ENCODE measurements around the gene ENTHD1.

GRCh38 chr22:39942439-39943230 lies 49.1 kb upstream of the ENTHD1 start:
- TF ChIP-seq, protein P1, sequence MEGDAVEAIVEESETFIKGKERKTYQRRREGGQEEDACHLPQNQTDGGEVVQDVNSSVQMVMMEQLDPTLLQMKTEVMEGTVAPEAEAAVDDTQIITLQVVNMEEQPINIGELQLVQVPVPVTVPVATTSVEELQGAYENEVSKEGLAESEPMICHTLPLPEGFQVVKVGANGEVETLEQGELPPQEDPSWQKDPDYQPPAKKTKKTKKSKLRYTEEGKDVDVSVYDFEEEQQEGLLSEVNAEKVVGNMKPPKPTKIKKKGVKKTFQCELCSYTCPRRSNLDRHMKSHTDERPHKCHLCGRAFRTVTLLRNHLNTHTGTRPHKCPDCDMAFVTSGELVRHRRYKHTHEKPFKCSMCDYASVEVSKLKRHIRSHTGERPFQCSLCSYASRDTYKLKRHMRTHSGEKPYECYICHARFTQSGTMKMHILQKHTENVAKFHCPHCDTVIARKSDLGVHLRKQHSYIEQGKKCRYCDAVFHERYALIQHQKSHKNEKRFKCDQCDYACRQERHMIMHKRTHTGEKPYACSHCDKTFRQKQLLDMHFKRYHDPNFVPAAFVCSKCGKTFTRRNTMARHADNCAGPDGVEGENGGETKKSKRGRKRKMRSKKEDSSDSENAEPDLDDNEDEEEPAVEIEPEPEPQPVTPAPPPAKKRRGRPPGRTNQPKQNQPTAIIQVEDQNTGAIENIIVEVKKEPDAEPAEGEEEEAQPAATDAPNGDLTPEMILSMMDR (IDR thresholded peaks at IDR 0.05), result no peak
- TF ChIP-seq POLR2A (IDR thresholded peaks at IDR 0.05; ENCODE audit: low read depth) (no peak), POLR2AphosphoS5 (IDR thresholded peaks at IDR 0.05) (no peak)

Data from esophagus muscularis mucosa (tissue), 3 donors.